Astrocyte (in vitro differentiated cells and primary cell): Measurements from ENCODE around the gene CTIF. TPM values are rescaled to one million over a fixed set of nuclear protein-coding genes. Genes with fewer than 3 reads are reported as not detected.

Source experiments
- DNase-seq: peaks from one replicate; pipeline ENCODE4 v3.0.0-alpha.2; 2010; ENCODE audit warnings: low read depth
- FAIRE-seq: peaks from 2 replicates; lab custom pipeline; 2011; peaks lifted over from hg19 to GRCh38; lab: Jason Lieb, UNC
- H2AFZ ChIP-seq: 2 replicates; pipeline ENCODE4 v1.6.0; 2012; ENCODE audit warnings: low read depth, low read length, inconsistent platforms
- H3K27ac ChIP-seq: 2 replicates; pipeline ENCODE4 v1.5.1; 2011; ENCODE audit warnings: low read depth, low read length, inconsistent platforms
- H3K27me3 ChIP-seq: 2 replicates; pipeline ENCODE4 v1.6.0; 2011; ENCODE audit warnings: low read length, inconsistent platforms; ENCODE audit not compliant: insufficient read depth
- H3K36me3 ChIP-seq: 2 replicates; pipeline ENCODE4 v1.5.1; 2011; ENCODE audit warnings: low read length, inconsistent platforms; ENCODE audit not compliant: insufficient read depth
- H3K4me1 ChIP-seq: 2 replicates; pipeline ENCODE4 v1.5.1; 2011; ENCODE audit warnings: low read length, inconsistent platforms; ENCODE audit not compliant: insufficient read depth
- H3K4me2 ChIP-seq: 2 replicates; pipeline ENCODE4 v1.6.0; 2012; ENCODE audit warnings: low read length, inconsistent platforms
- H3K4me3 ChIP-seq: 2 replicates; pipeline ENCODE4 v1.5.1; 2011; ENCODE audit warnings: low read depth, mild to moderate bottlenecking, low read length, inconsistent platforms; ENCODE audit not compliant: insufficient read depth
- H3K79me2 ChIP-seq: 2 replicates; pipeline ENCODE4 v1.6.0; 2012; ENCODE audit warnings: mild to moderate bottlenecking, low read length, inconsistent platforms; ENCODE audit not compliant: insufficient read depth
- H3K9ac ChIP-seq: 2 replicates; pipeline ENCODE4 v1.6.0; 2012; ENCODE audit warnings: mild to moderate bottlenecking, low read length, inconsistent platforms
- H3K9me3 ChIP-seq: 2 replicates; pipeline ENCODE4 v1.5.1; 2012; ENCODE audit warnings: low read depth, mild to moderate bottlenecking, low read length, inconsistent platforms; ENCODE audit not compliant: insufficient read depth
- H4K20me1 ChIP-seq: 2 replicates; pipeline ENCODE4 v1.6.0; 2012; ENCODE audit warnings: low read length, inconsistent platforms; ENCODE audit not compliant: insufficient read depth
- H3K27ac Mint-ChIP-seq: one replicate; pipeline ENCODE4 v1.8.0; 2021; ENCODE audit warnings: mild to moderate bottlenecking, mixed read lengths; ENCODE audit not compliant: unreplicated experiment
- H3K27me3 Mint-ChIP-seq: one replicate; pipeline ENCODE4 v1.8.0; 2021; ENCODE audit warnings: low read depth, mixed read lengths; ENCODE audit not compliant: unreplicated experiment
- H3K36me3 Mint-ChIP-seq: one replicate; pipeline ENCODE4 v1.8.0; 2021; ENCODE audit warnings: low read depth, mixed read lengths; ENCODE audit not compliant: unreplicated experiment
- H3K4me1 Mint-ChIP-seq: one replicate; pipeline ENCODE4 v1.8.0; 2021; ENCODE audit warnings: low read depth, mixed read lengths; ENCODE audit not compliant: unreplicated experiment
- H3K4me3 Mint-ChIP-seq: one replicate; pipeline ENCODE4 v1.8.0; 2021; ENCODE audit warnings: mild to moderate bottlenecking, moderate library complexity, mixed read lengths; ENCODE audit not compliant: unreplicated experiment
- H3K9me3 Mint-ChIP-seq: one replicate; pipeline ENCODE4 v1.8.0; 2021; ENCODE audit warnings: mild to moderate bottlenecking, mixed read lengths; ENCODE audit not compliant: unreplicated experiment
- CTCF ChIP-seq: IDR thresholded peaks from 2 replicates; pipeline ENCODE4 v1.5.1; 2011; ENCODE audit warnings: low read depth, mild to moderate bottlenecking, inconsistent platforms, low read length, moderate library complexity; ENCODE audit not compliant: insufficient read depth
- EZH2 ChIP-seq: IDR thresholded peaks from 2 replicates; pipeline ENCODE4 v1.6.1; 2012; ENCODE audit warnings: mild to moderate bottlenecking, low read length, inconsistent platforms; ENCODE audit not compliant: insufficient read depth
- total RNA-seq: library from RNA; stranded (reverse); gene quantifications from 2 replicates; pipeline ENCODE4 v1.2.1, GENCODE V29; 2021

The CTIF gene
- total RNA-seq, 1 donor from 2014 or later = 101 TPM

- Histone ChIP-seq H3K4me1 (peaks cover 69% of the 10 kb centered on the region), H3K79me2 (peaks cover 11% of the 10 kb centered on the region), H3K27me3 (no peaks in the 10 kb centered on the region), H2AFZ (no peak overlapping the region), H3K4me2 (peak overlapping the region; percentile 77), H3K9ac (peak overlapping the region; percentile 51), H3K4me3 (no peak overlapping the region), H4K20me1 (no peaks in the 10 kb centered on the region), H3K9me3 (no peaks in the 10 kb centered on the region), H3K36me3 (no peaks in the 10 kb centered on the region), H3K27ac (peak overlapping the region; percentile 53)
- H3K27me3 Mint-ChIP-seq = no peaks in the 10 kb centered on the region
- H3K4me1 Mint-ChIP-seq = peaks cover 79% of the 10 kb centered on the region
- peaks cover 4% of the 10 kb centered on the region for H3K9me3 Mint-ChIP-seq
- FAIRE-seq (no peak), DNase-seq (no peak)
- H3K4me3 Mint-ChIP-seq = no peak overlapping the region
- peak overlapping the region; percentile 88 for H3K27ac Mint-ChIP-seq
- peaks cover 25% of the 10 kb centered on the region for H3K36me3 Mint-ChIP-seq
- no peak for TF ChIP-seq EZH2
- no peak for TF ChIP-seq CTCF
Measured at GRCh38 chr18:48828691-48829442, 290.0 kb downstream of the CTIF start.

- Histone ChIP-seq H3K27me3 (no peaks in the 10 kb centered on the region), H3K4me2 (no peak overlapping the region), H3K36me3 (no peaks in the 10 kb centered on the region), H3K4me1 (peaks cover 77% of the 10 kb centered on the region), H3K27ac (no peak overlapping the region), H3K4me3 (no peak overlapping the region), H3K79me2 (peaks cover 11% of the 10 kb centered on the region), H2AFZ (no peak overlapping the region), H4K20me1 (no peaks in the 10 kb centered on the region), H3K9me3 (no peaks in the 10 kb centered on the region), H3K9ac (no peak overlapping the region)
- TF ChIP-seq CTCF (no peak), EZH2 (no peak)
- DNase-seq (no peak), FAIRE-seq (no peak)
- Mint-ChIP-seq H3K4me1 (peaks cover 86% of the 10 kb centered on the region), H3K36me3 (peaks cover 19% of the 10 kb centered on the region), H3K4me3 (no peak overlapping the region), H3K27ac (no peak overlapping the region), H3K9me3 (no peaks in the 10 kb centered on the region), H3K27me3 (no peaks in the 10 kb centered on the region)
Measured at GRCh38 chr18:48829443-48830149, 290.8 kb downstream of the CTIF start.
